ENCODE data around the gene SH3PXD2A. TPM values are rescaled to one million over a fixed set of nuclear protein-coding genes. Genes with fewer than 3 reads are reported as not detected.
A peak's percentile ranks its signal among the peaks of the same experiment; 100 is the strongest.

SH3PXD2A gene
- total and polyA plus RNA-seq, 7 donors, result 19.0 to 58.2 (median 24.5) TPM

GRCh38 chr10:103618575-103619423, 236.6 kb downstream of the SH3PXD2A start:
- WGBS, 2 donors, result 78 to 86% methylated on average over 19 of the region's 19 CpGs
- intact Hi-C loops (cut with DNase I), result no loop called here
- peak; percentile 88 for DNase-seq
- peak in 2 of 4 donors; percentile 6 to 20 for TF ChIP-seq POLR2AphosphoS5 (IDR thresholded peaks at IDR 0.05)
- TF ChIP-seq POLR2A (IDR thresholded peaks at IDR 0.05), result no peak
- TF ChIP-seq EP300 (IDR thresholded peaks at IDR 0.05), result no peak
- Histone ChIP-seq H3K4me3 (no peak overlapping the region), H3K27me3 (no peaks in the 10 kb centered on the region), H3K9me3 (no peaks in the 10 kb centered on the region), H3K36me3 (peaks cover 17 to 87% (median 40%) of the 10 kb centered on the region in 4 donors), H3K4me1 (peaks cover 0 to 75% (median 59%) of the 10 kb centered on the region in 4 donors), H3K27ac (peak overlapping the region; percentile 57 to 66 (median 64))

- TF ChIP-seq EP300 (IDR thresholded peaks at IDR 0.05) (no peak), CTCF (IDR thresholded peaks at IDR 0.05) (no peak)
- no peak for DNase-seq
- Histone ChIP-seq H3K9me3 (no peaks in the 10 kb centered on the region), H3K27ac (peak overlapping the region; percentile 57 to 66 (median 64)), H3K4me3 (no peak overlapping the region), H3K27me3 (no peaks in the 10 kb centered on the region), H3K4me1 (peaks cover 0 to 74% (median 59%) of the 10 kb centered on the region in 4 donors), H3K36me3 (peaks cover 22 to 87% (median 39%) of the 10 kb centered on the region in 4 donors)
- intact Hi-C loops (cut with DNase I), result no loop called here
- WGBS, 2 donors, result 91 to 92% methylated on average over 13 of the region's 13 CpGs
Measured at GRCh38 chr10:103617602-103618385, 237.6 kb downstream of the SH3PXD2A start.

GRCh38 chr10:103616705-103617601, 238.4 kb downstream of the SH3PXD2A start:
- WGBS, 2 donors, result 84 to 86% methylated on average over 20 of the region's 20 CpGs
- no peaks in the 10 kb centered on the region for H3K27me3 ChIP-seq
- TF ChIP-seq POLR2AphosphoS5 (IDR thresholded peaks at IDR 0.05) (peak in 1 of 4 donors; percentile 31), EP300 (IDR thresholded peaks at IDR 0.05) (no peak)
- H3K36me3 ChIP-seq, result peaks cover 29 to 87% (median 43%) of the 10 kb centered on the region in 4 donors
- peaks cover 0 to 67% (median 52%) of the 10 kb centered on the region in 4 donors for H3K4me1 ChIP-seq
- H3K9me3 ChIP-seq, result no peaks in the 10 kb centered on the region
- peak; percentile 91 for DNase-seq
- H3K4me3 ChIP-seq, result no peak overlapping the region
- peak overlapping the region; percentile 22 to 66 (median 54) for H3K27ac ChIP-seq
- intact Hi-C loops (cut with DNase I), result no loop called here

- Histone ChIP-seq H3K27me3 (no peaks in the 10 kb centered on the region), H3K27ac (peak overlapping the region; percentile 31 to 65 (median 47)), H3K4me3 (no peak overlapping the region), H3K9me3 (no peaks in the 10 kb centered on the region), H3K36me3 (peaks cover 32 to 87% (median 49%) of the 10 kb centered on the region in 4 donors), H3K4me1 (peaks cover 0 to 44% (median 29%) of the 10 kb centered on the region in 4 donors)
- WGBS, 2 donors, result 85 to 88% methylated on average over 14 of the region's 14 CpGs
- intact Hi-C loops (cut with DNase I), result no loop called here
- DNase-seq, result no peak
- TF ChIP-seq EP300 (IDR thresholded peaks at IDR 0.05), result no peak
Measured at GRCh38 chr10:103614306-103615158, 240.8 kb downstream of the SH3PXD2A start.

GRCh38 chr10:103613616-103614015, 241.8 kb downstream of the SH3PXD2A start:
- no peaks in the 10 kb centered on the region for H3K9me3 ChIP-seq
- WGBS, 2 donors, result 92 to 97% methylated on average over 2 of the region's 2 CpGs
- TF ChIP-seq POLR2AphosphoS5 (IDR thresholded peaks at IDR 0.05) (no peak), POLR2A (IDR thresholded peaks at IDR 0.05) (no peak), CTCF (IDR thresholded peaks at IDR 0.05) (no peak), EP300 (IDR thresholded peaks at IDR 0.05) (no peak)
- no peak for DNase-seq
- H3K4me3 ChIP-seq, result no peak overlapping the region
- peaks cover 0 to 35% (median 20%) of the 10 kb centered on the region in 4 donors for H3K4me1 ChIP-seq
- peaks cover 36 to 90% (median 52%) of the 10 kb centered on the region in 4 donors for H3K36me3 ChIP-seq
- H3K27me3 ChIP-seq, result no peaks in the 10 kb centered on the region
- intact Hi-C loops (cut with DNase I), result no loop called here
- H3K27ac ChIP-seq, result no peak overlapping the region

Measured in sigmoid colon (tissue), 7 donors.